Activated T-helper 1 cell treated with anti-CD3 and anti-CD28 coated beads, Interleukin-2, amount 50 U/mL, for 16 hours (primary cell): Measurements from ENCODE around the gene NFIB.

Experiments
- DNase-seq, 2 donors: peaks; one replicate each; pipeline ENCODE4 v3.0.0-alpha.2; 2020; ENCODE audit warnings: low read depth in 1 of 2, low spot score in 1 of 2

Gene NFIB

DNA sequence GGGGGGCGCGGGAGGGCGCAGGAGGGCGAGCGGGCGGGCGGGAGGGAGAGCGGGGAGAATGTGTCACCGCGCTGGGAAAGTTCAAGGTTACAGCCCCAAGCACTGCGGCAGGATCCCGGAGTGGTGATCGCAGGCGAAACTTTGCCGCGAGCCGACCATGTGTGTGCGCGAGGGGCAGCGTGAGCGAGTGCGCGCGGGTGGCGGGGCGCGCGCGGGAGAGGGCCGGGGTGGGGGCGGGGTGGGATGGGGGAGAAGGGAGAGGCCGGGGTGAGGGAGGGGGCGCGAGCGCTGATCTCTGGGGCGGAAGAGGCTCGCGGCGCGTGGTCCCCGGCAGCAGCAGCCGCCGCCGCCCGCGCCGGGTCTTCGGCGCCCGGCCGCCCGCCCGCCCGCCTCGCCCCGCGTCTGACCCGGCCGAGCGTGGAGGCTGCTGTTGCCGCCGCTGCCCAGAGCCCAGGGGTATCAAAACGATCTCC is at the start of gene NFIB:
TSS of gene NFIB (minus strand) at position 191 of the 473 bp plus-strand sequence. CDS start 630 bp downstream, outside the sequence.
- no peak for DNase-seq

DNA sequence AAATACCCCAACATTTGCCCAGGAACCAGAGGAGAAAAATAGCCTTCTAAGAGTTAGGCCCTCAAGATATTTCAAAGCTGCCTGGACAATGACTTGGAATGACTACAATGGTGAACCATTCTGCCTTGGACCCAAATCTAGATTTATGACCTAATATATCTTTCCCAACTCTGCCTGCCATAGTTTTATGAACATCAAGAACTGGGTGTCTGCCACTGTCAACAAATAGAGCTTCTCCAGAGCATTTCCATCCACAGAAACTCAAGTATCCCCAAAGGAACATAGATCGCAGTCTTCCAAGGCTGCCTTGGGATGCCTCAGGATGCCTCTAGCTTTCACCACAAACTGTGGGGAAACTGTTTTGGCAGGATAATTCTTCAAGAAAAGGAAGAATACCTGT is 48.2 kb upstream of the NFIB start:
- DNase-seq = no peak

DNA sequence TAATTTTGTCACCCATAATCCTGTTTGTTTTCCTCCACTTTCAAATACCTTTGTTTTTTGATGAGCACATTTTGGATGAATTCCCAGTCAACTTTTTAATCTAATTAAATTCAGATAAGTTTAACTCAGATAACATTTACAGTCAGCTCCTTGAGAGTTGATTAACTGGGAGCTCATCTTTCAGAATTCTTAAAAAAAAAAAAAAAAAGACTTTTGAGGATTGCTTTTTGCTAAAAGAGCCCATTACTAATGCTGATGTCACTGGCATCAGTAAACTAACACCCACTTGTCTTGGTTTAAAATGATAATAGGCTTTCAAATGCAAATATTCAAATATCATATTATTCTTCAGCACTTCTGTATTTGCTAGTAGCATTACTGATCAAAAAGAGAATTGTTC is 47.1 kb upstream of the NFIB start:
- DNase-seq = no peak

DNA sequence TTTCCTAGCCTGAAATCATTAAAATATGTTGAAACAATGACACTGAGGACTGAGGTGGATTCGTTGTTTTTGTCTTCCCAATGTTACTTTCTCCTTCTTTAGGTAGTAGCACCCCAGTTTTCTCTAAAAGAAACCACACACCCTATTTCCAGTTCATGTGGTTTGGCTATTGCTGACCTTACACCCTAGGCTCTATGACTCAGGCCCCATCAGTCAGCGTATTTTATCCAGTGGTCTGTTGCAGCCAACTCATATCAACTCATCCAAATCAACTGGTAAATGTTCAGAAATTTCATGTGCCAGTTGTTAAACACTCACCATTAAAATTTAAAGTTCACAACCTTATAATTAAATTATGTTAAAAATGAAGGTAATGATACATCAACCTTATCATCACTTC is 44.6 kb upstream of the NFIB start:
- DNase-seq = no peak

DNA sequence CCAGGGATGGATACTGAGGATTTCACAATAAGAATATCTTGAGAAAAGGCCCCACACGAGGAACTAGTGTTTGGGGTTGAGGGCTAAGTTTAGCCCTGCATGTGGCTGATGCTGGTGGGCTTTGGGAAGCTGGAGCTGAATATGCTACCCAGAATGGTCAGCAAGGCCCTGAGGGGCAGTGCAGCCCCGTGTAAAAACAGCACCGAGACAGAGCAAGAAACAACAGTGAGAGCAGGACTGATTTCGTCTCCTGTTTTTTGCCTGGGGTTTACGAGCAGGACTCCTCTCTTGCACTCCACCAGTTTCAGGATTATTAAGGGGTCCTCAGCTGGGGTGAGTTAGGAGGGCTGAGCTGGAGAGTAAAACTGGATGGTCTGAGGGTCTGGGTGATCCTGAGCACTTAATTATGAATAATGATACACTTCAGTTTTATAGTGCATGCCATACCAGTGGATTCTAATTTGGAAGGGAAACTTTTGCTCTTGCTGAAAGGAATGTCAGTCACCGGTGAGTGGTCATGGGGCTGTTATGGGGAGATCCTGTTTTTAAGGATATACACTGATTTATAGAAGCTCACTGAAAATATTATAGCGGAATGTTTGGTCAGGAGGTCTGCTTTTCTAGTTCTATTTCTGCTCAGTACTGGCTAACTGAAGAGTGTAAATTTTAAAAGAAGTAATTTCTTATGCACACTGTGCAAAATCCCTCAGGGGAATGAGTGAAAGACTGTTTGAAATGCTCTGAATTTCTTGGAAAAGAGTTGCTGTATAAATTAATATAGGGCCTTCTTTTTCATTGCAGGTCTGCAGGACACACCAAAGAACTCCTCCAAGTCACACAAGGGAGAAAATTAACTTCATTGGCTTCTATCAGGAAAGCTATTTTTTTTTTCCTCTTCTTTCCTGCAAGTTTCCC is 42.7 kb upstream of the NFIB start:
- DNase-seq = no peak

DNA sequence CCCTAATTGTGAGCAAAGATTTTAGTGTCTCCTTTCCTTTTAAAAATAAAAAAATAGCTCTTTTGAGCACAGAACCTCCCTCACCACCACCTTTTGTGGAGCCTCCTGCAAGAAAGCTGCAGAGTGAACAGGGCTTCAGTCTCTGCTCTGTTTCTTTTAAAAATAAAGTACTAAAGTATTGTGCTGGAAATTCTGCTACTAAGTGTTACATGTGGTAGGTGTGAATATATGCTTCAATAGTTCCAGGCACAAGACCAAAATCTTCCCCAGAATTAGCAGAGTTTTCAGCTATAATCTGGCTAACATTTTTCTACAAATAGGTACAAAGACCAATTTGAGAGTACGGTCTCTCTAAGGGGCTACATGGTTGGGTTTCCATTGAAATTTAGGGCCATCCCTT is 40.3 kb upstream of the NFIB start:
- no peak for DNase-seq

DNA sequence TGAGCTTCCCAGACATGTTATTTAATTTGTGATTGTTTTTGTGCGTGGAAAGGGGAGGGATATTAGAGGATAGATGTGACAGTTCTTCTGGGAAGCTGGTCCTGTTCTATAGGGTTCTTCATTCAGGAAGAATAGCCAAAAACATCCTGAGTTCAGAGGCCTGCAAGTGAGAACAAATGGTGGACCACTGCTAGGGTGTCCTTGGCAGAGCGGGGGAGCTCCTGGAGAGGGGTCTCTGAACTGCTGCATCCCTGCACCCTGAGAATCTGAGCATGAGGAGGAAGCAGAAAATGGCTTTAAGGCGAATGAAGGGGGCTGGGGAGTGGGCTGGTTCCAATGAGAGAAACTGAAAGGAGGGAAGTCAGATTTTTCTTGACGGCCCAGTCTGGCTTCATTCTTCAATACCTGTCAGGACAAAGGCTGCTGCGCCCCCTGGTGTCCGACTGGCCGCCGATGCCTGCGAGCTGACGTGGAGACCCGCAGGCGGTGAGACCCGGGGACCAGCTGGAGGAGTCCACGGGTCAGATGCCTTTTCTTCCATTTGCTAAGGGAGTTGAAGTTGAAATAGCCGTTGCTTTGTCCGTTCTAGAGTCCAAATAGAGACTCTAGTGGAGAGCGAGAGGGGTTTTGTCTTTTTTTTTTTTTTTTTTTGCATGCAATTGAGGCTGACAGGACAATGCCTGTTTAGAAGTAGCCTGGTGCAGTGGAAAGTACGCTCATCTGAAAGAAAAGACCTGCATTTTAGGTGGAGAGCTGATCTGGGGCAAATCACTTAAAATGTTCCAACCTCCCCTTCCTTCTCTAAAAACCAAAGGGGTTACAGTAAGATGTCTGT is 39.5 kb upstream of the NFIB start:
- peak; percentile 54 to 58 for DNase-seq

DNA sequence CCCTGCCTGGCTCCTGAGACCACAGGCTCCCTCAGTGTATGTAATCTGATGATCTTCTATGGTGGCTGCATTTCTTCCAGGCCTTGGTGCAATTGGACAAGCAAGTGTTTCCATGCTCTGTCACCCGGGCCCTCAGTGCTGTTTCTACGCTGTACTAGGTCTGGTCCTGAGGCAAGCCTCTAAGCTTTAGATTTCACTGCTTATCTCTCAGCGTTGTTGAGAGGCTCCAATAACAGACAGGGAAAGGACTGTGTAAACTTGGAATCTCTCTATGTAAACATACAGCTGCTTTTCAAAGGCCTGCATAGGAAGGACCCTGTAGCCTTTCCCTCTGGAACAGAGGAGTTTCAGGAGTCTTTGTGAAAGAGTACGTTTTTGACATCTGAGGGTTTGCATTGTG is 38.6 kb upstream of the NFIB start:
- DNase-seq = no peak

DNA sequence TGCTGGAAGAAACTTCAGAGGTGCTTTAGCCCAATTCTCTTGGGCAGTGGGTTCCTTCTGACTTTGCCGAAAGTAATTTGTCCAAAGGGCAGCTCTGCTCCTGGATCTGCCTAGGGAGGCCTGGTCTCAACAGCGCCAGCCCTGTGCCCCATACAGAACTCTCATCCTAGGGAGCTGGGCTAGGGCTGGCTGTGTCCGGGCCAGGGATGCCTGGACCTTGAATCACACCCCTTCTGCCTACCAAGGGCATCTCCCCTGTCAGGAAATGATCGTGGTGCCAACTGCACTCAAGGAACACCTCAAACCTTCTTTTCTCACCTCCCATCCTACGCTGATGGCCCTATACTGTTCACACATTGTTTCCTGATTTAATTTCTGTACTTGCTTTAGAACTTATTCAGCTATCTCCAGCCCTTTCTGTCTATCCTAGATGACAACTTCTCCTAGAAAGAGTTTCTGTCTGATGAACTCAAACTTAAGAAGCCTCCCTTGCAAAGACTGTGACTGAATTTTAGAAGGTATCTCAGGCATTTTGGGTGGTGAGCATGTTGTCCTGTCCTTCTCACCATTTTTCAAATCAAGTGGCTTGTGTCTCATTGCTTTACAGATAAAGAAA is 37.4 kb upstream of the NFIB start:
- no peak for DNase-seq

DNA sequence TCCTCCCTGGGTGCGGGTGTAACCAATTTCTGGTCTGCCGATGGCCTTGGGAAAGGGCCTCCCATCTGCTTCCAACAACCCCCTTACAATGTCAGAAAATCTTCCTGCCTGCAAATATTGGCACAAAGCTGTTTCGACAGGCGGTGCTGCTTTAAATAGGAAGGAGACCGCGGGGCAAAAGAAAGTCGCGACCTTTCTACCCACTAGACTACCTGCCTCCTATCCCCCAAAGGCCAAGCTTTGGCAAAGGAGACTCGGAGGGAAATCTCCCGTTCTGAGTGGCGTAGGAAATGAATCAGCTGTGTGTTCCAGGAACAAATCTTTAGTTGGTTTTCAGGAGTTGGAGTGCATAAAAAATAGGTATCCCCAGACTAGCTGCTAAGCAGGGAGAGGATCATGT is 36.8 kb upstream of the NFIB start:
- DNase-seq = no peak

DNA sequence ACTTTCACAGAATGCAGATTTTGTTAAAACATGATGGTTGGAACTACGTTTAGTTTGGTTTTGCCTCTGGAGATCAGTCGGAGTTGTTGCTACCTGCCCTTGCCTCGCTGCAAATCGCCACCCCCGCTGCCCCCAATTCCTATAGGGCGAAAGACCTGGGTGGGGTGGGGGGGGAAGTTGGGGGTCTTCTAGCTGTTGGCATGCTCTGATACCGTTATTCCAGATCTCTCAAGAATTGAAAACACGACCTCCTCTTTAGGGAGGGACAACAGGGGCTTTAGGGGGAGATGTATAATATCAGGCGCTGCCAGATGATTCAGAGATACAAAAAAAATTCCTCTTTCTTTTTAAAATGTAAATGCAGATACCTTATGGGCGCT is 36.4 kb upstream of the NFIB start:
- DNase-seq = no peak

DNA sequence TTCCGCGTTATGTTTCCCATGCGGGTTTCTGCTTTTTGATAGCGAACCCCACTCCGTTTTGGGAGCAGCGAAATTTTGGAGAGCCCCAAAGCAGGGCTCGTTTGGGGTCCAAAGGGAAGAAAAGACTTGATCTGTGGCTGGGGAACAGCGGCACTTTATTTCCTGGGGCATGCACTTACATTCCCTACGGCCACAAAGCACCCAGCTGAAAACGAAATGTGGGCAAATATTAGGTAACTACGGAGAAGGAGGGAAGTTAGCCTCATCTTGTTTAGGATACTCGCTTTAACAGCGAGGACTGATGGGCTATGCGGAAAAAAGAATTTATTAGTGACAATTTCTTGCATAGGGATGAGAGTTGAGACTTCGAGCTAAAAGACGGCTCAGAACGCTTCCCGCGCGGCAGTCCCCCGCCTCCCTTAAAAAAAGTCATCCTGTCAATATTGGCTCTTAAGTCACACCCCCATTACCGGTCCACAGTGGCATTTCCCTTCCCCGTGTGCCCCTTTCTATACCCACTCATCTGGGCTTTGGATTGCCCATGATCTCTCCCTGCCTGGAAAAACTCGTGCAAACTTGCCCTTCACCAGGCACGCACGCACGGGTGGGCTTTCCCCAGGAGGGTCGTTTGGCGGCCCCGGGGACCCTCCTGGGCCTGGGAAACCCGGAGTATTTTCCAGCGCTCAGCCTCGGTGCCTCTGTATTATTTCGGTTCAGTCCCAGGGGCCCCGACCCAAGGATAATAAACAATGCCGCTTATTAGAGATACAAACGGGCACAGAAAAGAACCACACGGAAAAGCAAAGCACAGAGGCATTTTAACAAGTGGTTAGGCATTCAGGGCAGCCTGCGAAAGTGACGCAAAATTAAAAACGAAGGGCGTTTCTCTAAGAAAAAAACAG is 35.8 kb upstream of the NFIB start:
- no peak for DNase-seq

DNA sequence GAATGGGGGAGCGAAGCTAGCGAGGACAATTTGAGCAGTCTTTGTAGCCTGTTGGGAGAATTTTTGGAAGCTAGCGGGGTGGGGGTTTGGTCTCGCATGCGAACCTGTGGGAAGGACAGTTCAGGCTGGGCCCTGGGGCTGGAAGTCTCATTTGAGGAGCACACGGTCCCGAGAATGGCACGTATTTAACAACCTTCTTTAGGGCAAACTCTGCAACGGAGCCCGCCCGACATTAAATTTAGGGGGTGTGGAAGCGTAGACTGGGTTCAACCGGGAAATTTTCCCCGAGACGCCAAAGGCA is 35.2 kb upstream of the NFIB start:
- no peak for DNase-seq

DNA sequence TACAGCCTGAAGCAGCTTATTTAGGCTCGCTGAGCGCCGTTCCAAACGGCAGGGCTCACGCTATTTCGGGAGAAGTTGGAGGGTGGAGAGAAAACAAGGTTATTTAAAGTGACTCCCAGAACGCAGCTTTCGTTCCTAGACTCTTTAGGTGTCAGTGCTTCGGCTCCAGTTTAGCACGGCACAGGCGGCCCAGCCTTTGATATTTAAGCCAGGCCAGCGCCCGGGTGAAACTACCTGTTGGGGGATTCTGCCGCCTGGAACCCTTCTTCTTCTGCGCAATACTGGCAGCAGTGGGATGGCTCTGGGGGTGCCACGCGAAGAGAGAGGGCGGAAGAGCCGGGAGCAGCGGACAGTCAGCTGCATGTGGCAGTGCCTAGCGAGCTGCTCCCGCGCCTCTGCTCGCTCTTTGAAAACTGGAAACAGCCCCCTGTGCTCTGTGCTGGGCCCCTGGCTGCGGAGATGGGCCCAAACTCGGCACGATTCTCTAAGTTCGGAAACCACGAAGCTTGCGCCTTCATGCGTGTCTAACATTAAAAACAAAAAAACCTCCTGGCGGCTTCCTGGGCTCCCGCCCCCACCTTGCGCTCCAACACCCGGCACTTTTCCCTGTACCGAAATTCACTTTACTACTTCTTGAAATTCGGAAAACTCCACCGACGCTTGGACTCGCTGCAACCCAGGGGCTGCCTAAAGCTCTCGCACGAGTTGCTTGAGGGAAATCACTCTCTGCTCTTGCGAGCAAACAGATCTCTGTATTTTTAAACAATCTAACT is 34.6 kb upstream of the NFIB start:
- DNase-seq = no peak

DNA sequence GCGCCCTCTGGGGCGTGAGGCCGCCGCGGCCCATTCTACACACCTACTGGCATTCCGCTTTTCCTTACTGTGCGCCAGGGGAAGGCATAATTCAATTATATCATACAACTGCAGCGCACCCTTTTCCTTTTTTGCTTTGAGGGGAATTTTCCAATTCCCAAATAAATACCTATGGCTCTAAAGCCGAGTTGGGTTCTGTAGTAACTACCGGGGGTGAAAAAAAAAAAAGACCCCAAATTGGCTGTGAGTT is 34.1 kb upstream of the NFIB start:
- DNase-seq = no peak

DNA sequence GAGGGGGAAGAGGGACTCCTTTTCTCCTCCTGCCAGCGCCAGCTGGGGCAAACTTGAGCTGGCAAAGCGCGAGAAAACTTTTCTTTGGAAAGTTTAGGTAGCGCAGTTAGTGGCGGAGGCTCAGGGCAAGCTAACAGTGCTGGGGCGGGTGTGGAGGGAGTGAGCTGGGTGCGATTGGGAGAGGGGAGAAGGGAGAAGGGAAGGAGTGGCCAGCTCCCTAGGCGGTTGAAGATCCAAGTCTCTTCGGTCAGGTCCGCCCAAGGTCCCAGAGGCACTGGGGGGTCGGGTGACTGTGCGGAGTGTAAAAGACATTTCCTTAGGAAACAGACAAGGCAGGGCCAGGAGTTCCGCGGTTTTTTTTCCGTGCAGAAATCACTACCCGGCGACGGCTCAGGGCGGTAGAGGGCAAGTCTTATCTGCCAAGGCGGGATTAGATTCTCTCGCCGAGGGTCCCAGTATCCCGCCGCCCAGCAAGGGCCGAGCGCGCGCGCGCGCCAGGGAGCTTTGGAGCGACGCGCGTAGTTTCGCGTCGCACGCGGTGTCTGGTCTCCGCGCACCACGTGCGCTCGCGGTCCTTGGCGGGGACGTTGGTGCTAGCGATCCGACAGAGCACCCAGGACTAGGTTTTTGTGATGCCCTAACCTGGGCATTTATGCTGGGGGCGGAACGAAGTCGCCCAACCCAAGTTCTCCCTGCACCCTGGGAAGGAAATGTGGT is 33.6 kb upstream of the NFIB start:
- DNase-seq = no peak

DNA sequence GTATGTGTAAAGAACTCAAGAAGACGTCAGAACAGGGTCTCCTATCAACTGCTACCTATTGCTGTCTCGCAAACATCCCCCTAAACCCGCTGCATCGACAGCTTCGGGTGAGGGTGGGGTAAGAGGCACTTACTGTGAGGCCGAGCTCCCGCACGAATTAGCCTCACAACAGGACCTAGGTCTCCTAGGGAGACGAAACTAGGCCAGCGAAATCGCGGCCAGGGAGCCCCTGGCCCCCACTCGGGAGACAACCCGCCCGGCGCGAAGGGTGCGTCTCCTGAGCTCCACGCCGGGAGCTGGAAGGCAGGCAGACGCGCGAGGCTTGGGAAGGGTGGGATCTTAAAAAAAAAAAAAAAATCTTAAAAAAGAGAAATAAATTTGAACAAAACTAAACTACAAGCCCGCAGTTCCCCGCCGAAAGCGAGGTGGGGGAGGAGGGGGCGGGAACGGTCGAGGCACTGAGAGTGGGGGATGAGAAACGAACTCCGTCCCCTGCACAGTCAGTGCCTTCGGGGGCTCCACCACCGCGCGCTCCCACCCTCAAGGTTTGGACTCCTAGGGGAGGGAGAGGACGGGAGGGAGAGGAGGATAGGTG is 33.0 kb upstream of the NFIB start:
- DNase-seq = no peak

DNA sequence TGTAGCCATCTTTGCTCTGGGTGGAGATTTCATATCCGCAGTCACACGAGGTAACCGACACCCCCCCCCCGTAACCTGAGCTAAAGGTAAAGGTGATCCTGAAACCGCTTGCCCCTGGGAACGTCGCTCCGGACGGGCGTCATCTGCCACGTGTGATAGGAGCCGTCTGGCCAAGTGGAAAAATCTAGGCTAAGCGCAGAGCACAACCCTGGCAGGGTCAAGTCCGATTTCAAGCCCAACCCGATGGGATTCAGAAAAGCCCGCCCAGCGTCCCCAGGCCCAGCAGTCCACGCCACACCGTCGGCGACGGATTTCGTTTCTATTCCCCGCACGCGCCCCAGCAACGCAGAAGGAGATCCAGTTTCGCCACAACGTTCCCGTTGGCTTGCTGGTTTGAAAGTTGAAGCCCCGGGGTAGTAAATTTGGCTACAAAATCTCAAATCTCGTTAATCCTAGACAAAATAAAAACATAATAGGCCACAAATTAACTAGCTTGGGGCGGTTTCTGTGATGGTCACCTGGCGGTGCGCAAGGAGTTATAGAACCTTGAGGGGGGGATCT is 32.4 kb upstream of the NFIB start:
- no peak for DNase-seq
